Activated CD4-positive, alpha-beta T cell treated with anti-CD3 and anti-CD28 coated beads for 36 hours (primary cell): ENCODE measurements around the gene MT2A. TPM values are rescaled to one million over a fixed set of nuclear protein-coding genes. Genes with fewer than 3 reads are reported as not detected.

ENCODE experiments used
- ATAC-seq: fragments of 200-7000 bp; cut with Tn5 transposase; one replicate; pipeline ENCODE4 v1.10.0; 2021; ENCODE audit warnings: mild to moderate bottlenecking, moderate library complexity
- CTCF ChIA-PET: fragments of 350-600 bp; sonication (Branson Sonifier 250); formaldehyde crosslinking; loops from one replicate; lab custom pipeline; 2021; ENCODE audit warnings: antibody characterized with exemption; lab: Charles Lee
- POLR2A ChIA-PET: fragments of 350-600 bp; sonication (Branson Sonifier 250); formaldehyde crosslinking; loops from one replicate; lab custom pipeline; 2021; ENCODE audit warnings: antibody characterized with exemption, inconsistent platforms; lab: Charles Lee
- DNase-seq: peaks from one replicate; pipeline ENCODE4 v3.0.0-alpha.2; 2020
- H3K27ac Mint-ChIP-seq: one replicate; pipeline ENCODE4 v1.8.0; 2021; ENCODE audit warnings: mixed read lengths
- H3K27me3 Mint-ChIP-seq: one replicate; pipeline ENCODE4 v1.8.0; 2021; ENCODE audit warnings: mixed read lengths
- H3K36me3 Mint-ChIP-seq: one replicate; pipeline ENCODE4 v1.8.0; 2021; ENCODE audit warnings: low read depth, mixed read lengths
- H3K4me1 Mint-ChIP-seq: one replicate; pipeline ENCODE4 v1.8.0; 2021; ENCODE audit warnings: mixed read lengths
- H3K4me3 Mint-ChIP-seq: one replicate; pipeline ENCODE4 v1.8.0; 2021; ENCODE audit warnings: mild to moderate bottlenecking, moderate library complexity, mixed read lengths
- H3K9me3 Mint-ChIP-seq: one replicate; pipeline ENCODE4 v1.8.0; 2021; ENCODE audit warnings: low read depth, mixed read lengths
- intact Hi-C, 2 experiments: fragments of 100-400 bp; cut with DNase I in 1 of 2; cut with micrococcal nuclease in 1 of 2; formaldehyde crosslinking; loops; one replicate each; pipeline versions ENCODE4 v1.14.2 to v1.15.1; 2022 to 2024; cut with DNase I, micrococcal nuclease
- total RNA-seq, 2 experiments: library from RNA; stranded (reverse); gene quantifications; one replicate each; pipeline ENCODE4 v1.2.3, GENCODE V29; 2021

MT2A gene
- total RNA-seq, 2 experiments from 2014 or later: 114 to 380 TPM

GRCh38 chr16:56647641-56648431 lies 39.5 kb downstream of the MT2A start:
- Mint-ChIP-seq H3K27me3 (peaks cover 31% of the 10 kb centered on the region), H3K4me3 (no peak overlapping the region), H3K27ac (no peak overlapping the region), H3K36me3 (no peaks in the 10 kb centered on the region), H3K9me3 (no peaks in the 10 kb centered on the region), H3K4me1 (peaks cover 14% of the 10 kb centered on the region)
- CTCF ChIA-PET: no interaction called here
- ATAC-seq: no peak
- intact Hi-C loops: no loop called here
- POLR2A ChIA-PET: no interaction called here
- DNase-seq: no peak

GRCh38 chr16:56649271-56649670 lies 40.9 kb downstream of the MT2A start:
- DNase-seq (no peak), ATAC-seq (no peak)
- Mint-ChIP-seq H3K9me3 (no peaks in the 10 kb centered on the region), H3K27ac (no peak overlapping the region), H3K4me1 (peaks cover under 1% of the 10 kb centered on the region), H3K27me3 (peaks cover 31% of the 10 kb centered on the region), H3K4me3 (no peak overlapping the region), H3K36me3 (no peaks in the 10 kb centered on the region)
- intact Hi-C loops: no loop called here
- ChIA-PET POLR2A (no interaction called here), CTCF (interaction anchor here (0.6 kb wide), 1 partner anchor 46 kb away, joined by 3 read pairs; no protein-coding TSS in a partner anchor)

GRCh38 chr16:56649820-56650219 lies 41.4 kb downstream of the MT2A start:
- POLR2A ChIA-PET: no interaction called here
- no peaks in the 10 kb centered on the region for H3K4me1 Mint-ChIP-seq
- intact Hi-C loops: no loop called here
- peaks cover 32% of the 10 kb centered on the region for H3K27me3 Mint-ChIP-seq
- CTCF ChIA-PET: no interaction called here
- H3K4me3 Mint-ChIP-seq: no peak overlapping the region
- DNase-seq (no peak), ATAC-seq (no peak)
- H3K36me3 Mint-ChIP-seq: no peaks in the 10 kb centered on the region
- no peaks in the 10 kb centered on the region for H3K9me3 Mint-ChIP-seq
- H3K27ac Mint-ChIP-seq: no peak overlapping the region

- H3K27me3 Mint-ChIP-seq: peaks cover 29% of the 10 kb centered on the region
- no peak for DNase-seq
- no peaks in the 10 kb centered on the region for H3K9me3 Mint-ChIP-seq
- no peaks in the 10 kb centered on the region for H3K36me3 Mint-ChIP-seq
- ChIA-PET CTCF (no interaction called here), POLR2A (no interaction called here)
- intact Hi-C loops: no loop called here
- no peak within 1 kb of the TSS for H3K27ac Mint-ChIP-seq
- no peaks in the 10 kb centered on the region for H3K4me1 Mint-ChIP-seq
- no peak within 1 kb of the TSS for H3K4me3 Mint-ChIP-seq
- ATAC-seq: no peak
Measured at GRCh38 chr16:56651586-56651985, 43.2 kb downstream of the MT2A start, which contains the start of gene MT1B. Gene MT1B, plus strand, starts transcription at chr16:56651886. Its CDS starts 68 bp downstream, at chr16:56651954.

GRCh38 chr16:56652600-56652999 lies 44.2 kb downstream of the MT2A start:
- POLR2A ChIA-PET: no interaction called here
- DNase-seq: no peak
- CTCF ChIA-PET: no interaction called here

GRCh38 chr16:56653218-56653617 lies 44.8 kb downstream of the MT2A start:
- no peak for ATAC-seq
- Mint-ChIP-seq H3K9me3 (no peaks in the 10 kb centered on the region), H3K27ac (no peak overlapping the region), H3K4me3 (no peak overlapping the region), H3K36me3 (no peaks in the 10 kb centered on the region), H3K27me3 (peaks cover 17% of the 10 kb centered on the region), H3K4me1 (peaks cover 7% of the 10 kb centered on the region)
- ChIA-PET POLR2A (no interaction called here), CTCF (interaction anchor here (0.9 kb wide), 1 partner anchor 9 kb away, joined by 3 read pairs; no protein-coding TSS in a partner anchor)
- no peak for DNase-seq
- intact Hi-C loops: no loop called here

More at GRCh38 chr16:56652600-56652999, 44.2 kb downstream of the MT2A start:
- Mint-ChIP-seq H3K9me3 (no peaks in the 10 kb centered on the region), H3K36me3 (no peaks in the 10 kb centered on the region), H3K4me1 (peaks cover 3% of the 10 kb centered on the region), H3K27me3 (peaks cover 22% of the 10 kb centered on the region), H3K27ac (no peak overlapping the region), H3K4me3 (no peak overlapping the region)
- intact Hi-C loops: no loop called here
- no peak for ATAC-seq

- ChIA-PET POLR2A (interaction anchor here (0.6 to 1.2 kb wide), 3 partner anchors 14 to 32 kb away, joined by 3 to 5 read pairs (median 3); partner anchors contain the start of genes MT1E and MT1X), CTCF (interaction anchor here (0.9 kb wide), 1 partner anchor 81 kb away, joined by 3 read pairs; no protein-coding TSS in a partner anchor)
- H3K36me3 Mint-ChIP-seq: no peaks in the 10 kb centered on the region
- intact Hi-C loops: loop anchor here (1.0 to 2.0 kb wide), 7 partner anchors 14 to 80 kb away; partner anchors contain the start of genes MT1X (in 2 of the 2), MT2A (in 2 of the 2) and MT1E (in 1 of the 2)
- H3K4me1 Mint-ChIP-seq: peaks cover 16% of the 10 kb centered on the region
- H3K27ac Mint-ChIP-seq: peak within 1 kb of the TSS; percentile 76
- H3K27me3 Mint-ChIP-seq: peaks cover 2% of the 10 kb centered on the region
- ATAC-seq: peak; percentile 85
- peak within 1 kb of the TSS; percentile 79 for H3K4me3 Mint-ChIP-seq
- no peaks in the 10 kb centered on the region for H3K9me3 Mint-ChIP-seq
- peak; percentile 84 for DNase-seq
Measured at GRCh38 chr16:56657555-56658326, 49.4 kb downstream of the MT2A start, which contains the start of gene MT1F. Gene MT1F, plus strand, starts transcription at chr16:56657959. Its CDS starts 100 bp downstream, at chr16:56658059.

GRCh38 chr16:56658327-56658875 lies 50.0 kb downstream of the MT2A start:
- intact Hi-C loops: no loop called here

More at GRCh38 chr16:56658327-56658875, 50.0 kb downstream of the MT2A start:
- H3K36me3 Mint-ChIP-seq: no peaks in the 10 kb centered on the region
- peak overlapping the region; percentile 76 for H3K27ac Mint-ChIP-seq
- POLR2A ChIA-PET: interaction anchor here (0.6 to 1.2 kb wide), 2 partner anchors 15 to 24 kb away, joined by 3 read pairs; partner anchors contain the start of gene MT1X
- H3K4me1 Mint-ChIP-seq: peaks cover 18% of the 10 kb centered on the region
- peak overlapping the region; percentile 79 for H3K4me3 Mint-ChIP-seq
- DNase-seq (no peak), ATAC-seq (no peak)
- CTCF ChIA-PET: interaction anchor here (0.9 kb wide), 1 partner anchor 81 kb away, joined by 3 read pairs; no protein-coding TSS in a partner anchor
- no peaks in the 10 kb centered on the region for H3K9me3 Mint-ChIP-seq
- H3K27me3 Mint-ChIP-seq: peaks cover 2% of the 10 kb centered on the region

Other genes starting within 250 kb of the MT2A start
- gene AMFR, start 183.0 kb upstream of the MT2A start, total RNA-seq: 10 to 100 TPM; 34.0 to 48.0 TPM
- gene NUDT21, start 157.3 kb upstream of the MT2A start, total RNA-seq: 100 to 1,000 TPM; 333 to 349 TPM
- 10 to 100 TPM; 56.2 to 64.1 TPM for gene OGFOD1, start 157.0 kb upstream of the MT2A start, total RNA-seq
- 10 to 100 TPM; 15.4 to 23.2 TPM for gene BBS2, start 88.6 kb upstream of the MT2A start, total RNA-seq
- gene MT4, start 43.5 kb upstream of the MT2A start, total RNA-seq: not detected
- 10 to 100 TPM; 10.6 to 27.0 TPM for gene MT3, start 19.1 kb upstream of the MT2A start, total RNA-seq
- 100 to 1,000 TPM in 1 of 2 experiments, 10 to 100 TPM in 1; 61.1 to 108 TPM for gene MT1E, start 17.2 kb downstream of the MT2A start, total RNA-seq
- gene MT1M, start 24.1 kb downstream of the MT2A start, total RNA-seq: not detected
- gene MT1A, start 30.1 kb downstream of the MT2A start, total RNA-seq: 1 to 10 TPM in 1 of 2 experiments, under 1 TPM in 1; 0.74 to 1.1 TPM
- not detected for gene MT1B, start 43.3 kb downstream of the MT2A start, total RNA-seq
- 1 to 10 TPM; 7.0 to 7.1 TPM for gene MT1F, start 49.4 kb downstream of the MT2A start, total RNA-seq
- gene MT1G, start 59.5 kb downstream of the MT2A start, total RNA-seq: 10 to 100 TPM; 14.7 TPM
- under 1 TPM in 1 of 2 experiments, not detected in 1; 0.61 TPM for gene MT1H, start 61.2 kb downstream of the MT2A start, total RNA-seq
- gene MT1X, start 73.9 kb downstream of the MT2A start, total RNA-seq: 10 to 100 TPM; 46.8 to 59.3 TPM
- gene NUP93, start 121.5 kb downstream of the MT2A start, total RNA-seq: 100 to 1,000 TPM; 131 to 154 TPM